HG03571 (cell line): ENCODE data around the gene TNNT3.

Source experiments
- ATAC-seq: cut with Tn5 transposase; IDR thresholded peaks from one replicate; pipeline ENCODE4 v1.9.1; 2021; ENCODE audit not compliant: unreplicated experiment

TNNT3 gene

DNA sequence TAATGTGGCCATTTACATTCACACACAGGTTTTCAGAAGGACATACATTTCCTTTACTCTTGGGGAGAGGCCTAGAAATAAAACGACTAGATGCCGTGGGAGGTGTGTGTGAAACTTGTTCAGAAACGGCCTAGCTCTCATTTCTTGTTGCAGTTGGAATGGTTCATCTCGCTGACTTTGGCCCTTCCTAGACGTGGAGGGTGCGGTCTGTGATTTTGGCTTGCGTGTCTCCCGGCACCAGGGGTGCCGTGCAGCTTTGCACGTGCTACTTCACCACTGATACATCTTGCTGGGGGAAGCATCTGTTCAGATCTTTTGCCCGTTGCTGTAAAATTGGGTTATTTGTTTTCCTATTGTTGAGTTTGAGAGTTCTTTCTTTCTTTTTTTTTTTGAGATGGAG is 24.7 kb upstream of the TNNT3 start:
- ATAC-seq = no peak

DNA sequence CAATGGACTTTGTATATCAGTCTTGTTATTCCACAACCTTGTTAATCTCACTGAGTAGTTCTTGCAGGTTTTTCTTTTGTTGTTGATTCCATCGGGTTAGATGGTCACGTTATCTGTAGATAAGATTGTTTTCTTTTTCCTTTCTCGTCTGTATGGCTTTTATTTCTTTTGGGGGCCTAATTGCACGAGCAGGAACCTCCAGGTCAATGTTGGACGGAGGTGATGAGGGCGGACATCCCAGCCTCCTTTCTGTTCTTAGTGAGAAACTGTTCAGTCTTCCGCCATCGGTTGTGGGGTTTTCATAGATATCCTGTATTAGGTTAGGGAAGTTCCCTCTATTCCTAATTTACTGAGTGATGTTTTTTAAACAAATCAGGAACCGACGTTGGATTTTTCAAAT is 23.0 kb upstream of the TNNT3 start:
- no peak for ATAC-seq

DNA sequence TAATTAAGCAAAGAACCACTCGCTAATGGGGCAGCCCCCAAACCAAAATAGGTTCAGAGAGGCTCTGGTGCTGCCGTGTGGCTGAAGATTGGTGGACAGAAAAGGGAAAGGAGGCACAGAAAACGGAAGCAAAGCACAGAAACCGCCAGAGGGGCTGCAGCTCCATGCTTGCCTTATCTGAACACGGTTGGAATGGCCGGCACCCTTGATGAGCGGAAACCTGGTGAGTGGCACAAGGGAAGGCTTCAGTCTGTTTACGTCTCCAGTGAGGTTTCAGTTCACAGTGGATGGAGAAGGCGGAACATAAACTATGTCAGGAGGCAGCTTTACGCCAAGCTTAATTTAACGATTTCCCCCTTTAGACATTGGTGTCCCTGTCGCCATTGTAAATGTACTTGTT is 22.6 kb upstream of the TNNT3 start:
- no peak for ATAC-seq

GRCh38 chr11:1899090-1899489 is 20.4 kb upstream of the TNNT3 start:
- ATAC-seq = no peak

DNA sequence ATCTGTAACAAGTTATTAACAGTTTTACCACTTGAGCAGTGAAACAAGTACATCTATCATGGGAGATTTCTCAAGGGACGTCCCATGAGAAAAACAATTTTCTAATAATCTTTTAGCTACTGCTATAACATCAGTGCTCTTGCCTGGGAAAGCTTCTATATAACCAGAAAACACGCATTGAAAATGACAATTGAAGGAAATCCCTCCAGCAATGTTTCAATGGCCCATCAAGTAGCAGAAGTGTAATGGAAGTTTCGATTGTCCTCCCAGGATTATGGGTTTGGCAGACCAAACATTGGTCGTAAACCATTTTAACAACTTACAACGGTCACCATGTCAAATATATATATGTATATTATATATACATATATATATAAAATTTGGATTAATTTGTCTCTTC is 19.8 kb upstream of the TNNT3 start:
- no peak for ATAC-seq

DNA sequence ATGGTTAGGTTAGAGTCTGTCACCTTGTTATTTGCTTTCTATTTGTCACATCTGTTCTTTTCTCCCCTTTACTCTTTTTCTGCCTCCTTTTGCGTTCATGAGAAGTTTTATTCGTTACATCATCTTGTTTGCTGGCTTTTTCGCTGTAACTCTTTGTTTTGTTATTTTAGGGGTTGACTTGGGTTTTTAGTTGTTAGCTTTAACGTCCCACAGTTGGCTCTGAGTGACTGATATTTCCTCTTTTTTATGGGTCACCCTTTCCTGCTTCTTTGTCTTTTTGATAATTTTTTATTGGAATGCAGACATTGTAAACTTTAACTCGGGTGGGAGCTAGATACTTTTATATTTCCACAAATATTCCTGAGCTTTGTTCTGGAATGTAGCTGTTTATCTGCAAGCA is 13.3 kb upstream of the TNNT3 start:
- ATAC-seq = no peak

- ATAC-seq = no peak
Observed at GRCh38 chr11:1906611-1907423, 12.7 kb upstream of the TNNT3 start.

GRCh38 chr11:1908618-1909017 is 10.9 kb upstream of the TNNT3 start:
- ATAC-seq = no peak

DNA sequence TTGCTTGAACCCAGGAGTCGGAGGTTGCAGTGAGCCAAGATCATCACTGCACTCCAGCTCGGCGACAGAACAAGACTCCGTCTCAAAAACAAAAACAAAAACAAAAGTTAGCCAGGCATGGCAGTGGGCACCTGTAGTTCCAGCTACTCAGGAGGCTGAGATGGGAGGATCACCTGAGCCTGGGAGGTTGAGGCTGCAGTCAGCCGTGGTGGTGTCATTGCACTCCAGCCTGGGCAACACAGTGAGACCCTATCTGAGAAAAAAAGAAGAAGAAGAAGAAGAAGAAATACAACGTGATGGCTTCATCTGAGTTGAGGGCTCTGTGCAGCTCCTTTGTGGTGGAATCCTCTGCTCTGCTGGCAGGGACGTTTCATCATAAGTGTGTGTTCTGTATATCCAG is 10.0 kb upstream of the TNNT3 start:
- ATAC-seq = no peak

- ATAC-seq = no peak
Observed at GRCh38 chr11:1912289-1912878, 7.1 kb upstream of the TNNT3 start.

DNA sequence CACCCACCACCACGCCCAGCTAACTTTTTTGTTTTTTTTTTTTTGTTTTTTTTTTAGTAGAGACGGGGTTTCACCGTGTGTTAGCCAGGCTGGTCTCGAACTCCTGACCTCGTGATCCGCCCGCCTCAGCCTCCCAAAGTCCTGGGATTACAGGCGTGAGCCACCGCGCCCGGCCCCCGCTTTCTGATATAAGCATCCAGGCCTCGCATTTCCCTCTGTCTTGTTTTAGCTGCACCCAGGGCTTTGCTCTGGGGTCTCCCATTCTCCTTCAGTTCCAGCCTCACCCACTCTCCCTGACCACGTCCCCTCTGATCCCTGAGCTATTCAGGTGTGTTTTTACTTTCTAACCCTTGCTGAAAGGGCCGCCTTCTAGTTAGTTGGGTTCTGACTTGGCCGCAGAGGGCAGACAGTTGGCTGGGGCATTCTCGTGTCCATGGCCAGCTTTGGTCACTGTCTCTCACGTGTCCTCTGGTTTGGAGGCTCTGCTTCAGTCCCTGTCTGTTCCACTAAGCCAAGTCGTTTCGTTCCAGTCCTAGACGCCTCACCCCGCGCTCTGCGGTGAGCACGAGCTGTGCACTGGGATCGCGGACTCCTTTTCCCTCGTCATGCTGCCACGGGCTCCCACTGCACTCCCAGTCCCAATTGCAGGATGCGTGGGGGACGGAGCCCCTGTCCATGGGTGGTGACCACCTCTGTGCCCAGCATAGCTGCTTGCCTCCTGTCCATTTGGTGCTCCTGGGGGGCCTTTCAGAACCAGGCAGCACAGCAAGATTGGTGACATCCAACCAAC is 6.0 kb upstream of the TNNT3 start:
- no peak for ATAC-seq

GRCh38 chr11:1915795-1916131 is 3.7 kb upstream of the TNNT3 start:
- no peak for ATAC-seq

DNA sequence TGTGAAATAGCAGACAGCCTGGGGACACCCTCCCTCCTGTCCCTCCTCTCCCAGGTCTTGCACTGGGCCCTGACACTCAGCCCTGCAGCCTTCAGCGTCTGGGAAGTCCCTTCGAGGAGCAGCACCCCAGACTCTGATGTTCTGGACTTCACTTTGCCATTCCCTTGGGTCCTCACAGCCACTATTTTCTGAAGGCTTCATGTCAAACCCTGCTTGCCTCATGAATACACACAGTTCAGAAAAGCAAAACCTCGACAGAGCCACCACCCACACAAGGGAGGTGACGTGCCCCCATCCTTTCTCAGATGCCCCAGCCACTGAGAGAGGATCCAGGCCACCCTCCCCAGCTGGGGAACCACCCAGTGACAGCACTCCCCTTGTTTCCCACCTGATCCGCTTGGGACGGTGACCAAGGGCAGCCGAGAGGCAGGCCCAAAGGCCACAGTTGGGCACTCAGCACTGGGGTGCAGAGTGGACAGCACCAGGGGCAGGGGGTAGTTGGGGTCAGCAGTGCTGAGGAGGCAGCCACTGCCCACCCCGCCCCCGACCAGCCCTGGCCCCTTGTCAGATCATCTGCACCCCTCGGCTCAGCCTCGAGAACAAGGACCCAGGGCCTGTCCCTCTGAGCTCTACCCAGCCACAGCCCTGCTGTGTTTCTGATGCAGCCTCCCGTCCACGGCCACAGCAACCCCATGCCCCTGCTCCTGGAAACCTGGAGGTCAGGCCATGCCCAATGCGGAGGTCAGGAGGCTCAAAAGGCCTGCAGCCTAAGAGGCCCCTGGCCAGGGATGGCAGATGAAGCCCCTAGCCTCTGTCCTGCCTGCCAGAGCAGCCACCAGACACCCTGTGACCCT is 3.1 kb upstream of the TNNT3 start:
- no peak for ATAC-seq

DNA sequence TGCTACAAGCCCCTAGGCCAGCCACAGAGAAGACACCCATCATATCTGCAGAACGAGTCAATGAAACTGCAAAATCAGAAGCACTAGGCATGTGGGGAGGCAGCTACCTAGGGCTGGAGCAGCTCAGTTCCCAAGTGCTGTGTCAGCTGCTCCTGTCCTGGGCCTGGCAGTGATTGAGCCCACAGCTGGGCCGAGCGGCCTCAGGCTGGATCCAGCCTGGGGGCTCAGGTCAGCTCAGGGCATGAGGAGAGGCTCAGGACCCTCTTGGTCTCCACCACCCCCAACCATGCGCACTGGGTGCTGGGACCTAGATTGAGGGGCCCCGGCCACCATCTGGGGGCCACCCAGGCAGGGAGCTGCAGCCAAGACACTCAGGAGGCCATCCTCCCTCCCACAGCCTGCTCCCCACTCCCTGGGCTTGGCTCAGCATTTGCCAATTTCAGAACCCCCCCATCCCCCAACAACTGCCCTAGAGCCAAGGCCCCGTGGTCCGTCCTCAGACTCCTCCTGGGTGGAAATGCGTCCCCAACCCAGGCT is 2.4 kb upstream of the TNNT3 start:
- ATAC-seq = no peak

GRCh38 chr11:1917523-1918435 is 1.7 kb upstream of the TNNT3 start:
- no peak for ATAC-seq

DNA sequence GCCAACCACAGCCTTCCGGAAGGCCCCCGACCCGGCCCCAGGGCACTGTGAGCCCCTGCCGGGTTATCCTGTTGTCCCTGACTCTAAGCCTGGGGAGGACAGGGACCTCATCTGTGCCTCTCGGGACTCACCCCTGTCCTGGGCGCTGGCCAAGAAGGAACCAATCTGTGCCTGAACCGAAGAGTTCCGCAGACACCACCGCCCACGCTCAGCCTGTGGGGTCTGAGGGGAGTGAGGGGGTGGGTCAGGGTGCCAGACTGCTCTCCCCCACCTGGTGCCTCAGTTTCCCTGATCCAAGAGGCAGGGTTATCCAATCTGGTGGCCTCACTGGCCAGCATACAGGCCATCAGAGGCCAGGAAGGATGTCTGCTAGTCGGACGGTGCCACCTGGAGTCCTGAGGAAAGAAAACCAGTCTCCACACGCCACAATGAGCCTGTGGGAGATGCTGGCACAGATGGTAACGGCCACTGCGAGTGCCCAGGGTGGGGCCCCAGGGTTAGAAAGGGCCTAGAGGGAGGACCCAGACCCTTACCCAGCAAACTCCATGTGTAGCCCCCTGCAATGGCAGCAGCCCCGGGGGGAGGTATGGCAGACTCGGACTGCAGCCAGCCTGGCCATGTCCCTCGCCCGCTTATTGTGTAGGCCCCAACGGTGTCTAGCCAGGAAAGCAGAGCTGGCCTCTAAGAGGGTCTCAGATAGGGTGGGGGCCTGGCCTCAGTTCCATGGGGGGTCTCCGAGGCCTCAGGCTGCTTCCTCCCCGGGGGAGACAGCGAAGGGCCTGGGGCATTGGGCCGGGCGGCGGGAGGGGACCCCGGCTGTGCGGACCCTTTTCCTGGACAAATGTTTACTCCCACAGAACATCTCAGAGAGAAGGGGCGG is 827 bp upstream of the TNNT3 start:
- no peak for ATAC-seq

GRCh38 chr11:1920128-1920908 is 815 bp downstream of the TNNT3 start:
- no peak for ATAC-seq

GRCh38 chr11:1920909-1921573 is 1.5 kb downstream of the TNNT3 start:
- ATAC-seq = no peak
